NOMO-1 treated with DMSO at 0.1 percent for 48 hours (cell line): ENCODE measurements around the gene SLC15A2.
"Not testable (repeated sequence)": the region's sequence is repeated elsewhere in the genome, so short reads cannot be mapped to it uniquely, and the experiment has no call there.

Source experiments
- DNase-seq: peaks from one replicate; lab custom pipeline; 2025; ENCODE audit not compliant: unreplicated experiment; lab: John Stamatoyannopoulos, UW

SLC15A2 gene

GRCh38 chr3:121924734-121925133 is 30.5 kb downstream of the SLC15A2 start:
- no peak for DNase-seq

- DNase-seq, result no peak
These were observed 32.2 kb downstream of the SLC15A2 start for GRCh38 chr3:121926380-121926779.

- DNase-seq, result not testable (repeated sequence)
These were observed 44.1 kb downstream of the SLC15A2 start for GRCh38 chr3:121938141-121938855.

- DNase-seq, result no peak
These were observed 47.4 kb downstream of the SLC15A2 start for GRCh38 chr3:121941592-121941991.

GRCh38 chr3:121942116-121942786 is 48.0 kb downstream of the SLC15A2 start:
- DNase-seq, result no peak

GRCh38 chr3:121943431-121943830 is 49.2 kb downstream of the SLC15A2 start:
- no peak for DNase-seq

GRCh38 chr3:121948641-121949040 is 54.4 kb downstream of the SLC15A2 start:
- no peak for DNase-seq

- DNase-seq, result no peak
These were observed 57.2 kb downstream of the SLC15A2 start for GRCh38 chr3:121951291-121951919.

- DNase-seq, result no peak
These were observed 62.2 kb downstream of the SLC15A2 start for GRCh38 chr3:121956363-121956762.

GRCh38 chr3:121957674-121958415 is 63.6 kb downstream of the SLC15A2 start:
- no peak for DNase-seq

GRCh38 chr3:121958801-121959200 is 64.6 kb downstream of the SLC15A2 start:
- DNase-seq, result no peak

GRCh38 chr3:121961283-121961682 is 67.1 kb downstream of the SLC15A2 start:
- no peak for DNase-seq

- no peak for DNase-seq
These were observed 68.2 kb downstream of the SLC15A2 start for GRCh38 chr3:121962443-121962842.

GRCh38 chr3:121963608-121964007 is 69.4 kb downstream of the SLC15A2 start:
- DNase-seq, result no peak

- DNase-seq, result no peak
These were observed 75.4 kb downstream of the SLC15A2 start for GRCh38 chr3:121969631-121970030.

GRCh38 chr3:121970047-121970446 is 75.8 kb downstream of the SLC15A2 start:
- DNase-seq, result no peak

GRCh38 chr3:121974601-121975111 is 80.5 kb downstream of the SLC15A2 start:
- no peak for DNase-seq

GRCh38 chr3:121975702-121976302 is 81.6 kb downstream of the SLC15A2 start:
- DNase-seq, result no peak

GRCh38 chr3:121976727-121977126 is 82.5 kb downstream of the SLC15A2 start:
- DNase-seq, result no peak

GRCh38 chr3:121979246-121979645 is 85.0 kb downstream of the SLC15A2 start:
- no peak for DNase-seq
